RWPE2 (cell line): ENCODE measurements around the gene SPEF2.

ENCODE experiments used
- ATAC-seq: fragments of 200-7000 bp; cut with Tn5 transposase; 3 replicates; pipeline ENCODE4 v1.9.1; 2021; ENCODE audit warnings: low read depth
- DNase-seq: peaks from one replicate; pipeline ENCODE4 v3.0.0-alpha.2; 2020; ENCODE audit warnings: low spot score
- H3K27ac ChIP-seq: fragments of 450-650 bp; 2 replicates; pipeline ENCODE4 v1.5.1; 2017; ENCODE audit warnings: mild to moderate bottlenecking; ENCODE audit not compliant: poor library complexity, severe bottlenecking
- H3K27me3 ChIP-seq: fragments of 250-450 bp; sonication (Bioruptor Pico); 2 replicates; pipeline ENCODE4 v1.5.1; 2021; ENCODE audit warnings: mild to moderate bottlenecking, moderate library complexity; ENCODE audit not compliant: insufficient read depth, poor library complexity, severe bottlenecking
- H3K36me3 ChIP-seq: fragments of 250-450 bp; sonication (Bioruptor Pico); 2 replicates; pipeline ENCODE4 v1.5.1; 2020; ENCODE audit warnings: low read depth, mild to moderate bottlenecking, moderate library complexity
- H3K4me1 ChIP-seq: fragments of 250-450 bp; sonication (Bioruptor Pico); 2 replicates; pipeline ENCODE4 v1.5.1; 2021; ENCODE audit warnings: mild to moderate bottlenecking, moderate library complexity; ENCODE audit not compliant: insufficient read depth, poor library complexity, severe bottlenecking
- H3K4me3 ChIP-seq: fragments of 250-450 bp; sonication (Bioruptor Pico); 2 replicates; pipeline ENCODE4 v1.5.1; 2021; ENCODE audit warnings: mild to moderate bottlenecking, moderate library complexity; ENCODE audit not compliant: severe bottlenecking
- H3K9me3 ChIP-seq: fragments of 250-450 bp; sonication (Bioruptor Pico); 2 replicates; pipeline ENCODE4 v1.5.1; 2021; ENCODE audit warnings: mild to moderate bottlenecking, moderate library complexity; ENCODE audit not compliant: severe bottlenecking
- CTCF ChIP-seq: fragments of 450-650 bp; IDR thresholded peaks from one replicate; pipeline ENCODE4 v1.5.1; 2017; ENCODE audit warnings: mild to moderate bottlenecking, moderate library complexity; ENCODE audit not compliant: poor library complexity, severe bottlenecking

SPEF2 gene

GRCh38 chr5:35735718-35736117 is 118.1 kb downstream of the SPEF2 start:
- Histone ChIP-seq H3K9me3 (no peaks in the 10 kb centered on the region), H3K27ac (no peak overlapping the region), H3K36me3 (no peaks in the 10 kb centered on the region), H3K27me3 (no peaks in the 10 kb centered on the region), H3K4me1 (no peaks in the 10 kb centered on the region), H3K4me3 (no peak overlapping the region)
- DNase-seq (no peak), ATAC-seq (no peak)
- no peak for TF ChIP-seq CTCF

DNA sequence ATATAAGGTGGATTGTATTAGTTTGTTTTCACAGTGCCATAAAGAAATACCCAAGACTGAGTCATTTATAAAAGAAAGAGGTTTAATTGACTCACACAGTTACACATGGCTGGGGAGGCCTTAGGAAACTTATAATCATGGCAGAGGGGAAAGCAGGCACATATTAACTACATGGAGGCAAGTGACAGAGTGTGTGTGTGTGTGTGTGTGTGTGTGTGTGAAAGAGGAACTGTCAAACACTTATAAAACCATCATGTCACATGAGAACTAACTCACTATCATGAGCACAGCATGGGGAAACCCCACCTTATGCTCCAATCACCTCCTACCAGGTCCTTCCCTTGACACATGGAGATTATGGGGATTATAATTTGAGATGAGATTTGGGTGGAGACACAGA is 118.6 kb downstream of the SPEF2 start:
- H3K27ac ChIP-seq: no peak overlapping the region
- no peak overlapping the region for H3K4me3 ChIP-seq
- no peaks in the 10 kb centered on the region for H3K9me3 ChIP-seq
- H3K4me1 ChIP-seq: peaks cover 5% of the 10 kb centered on the region
- no peaks in the 10 kb centered on the region for H3K36me3 ChIP-seq
- DNase-seq (no peak), ATAC-seq (no peak)
- H3K27me3 ChIP-seq: no peaks in the 10 kb centered on the region
- TF ChIP-seq CTCF: no peak

DNA sequence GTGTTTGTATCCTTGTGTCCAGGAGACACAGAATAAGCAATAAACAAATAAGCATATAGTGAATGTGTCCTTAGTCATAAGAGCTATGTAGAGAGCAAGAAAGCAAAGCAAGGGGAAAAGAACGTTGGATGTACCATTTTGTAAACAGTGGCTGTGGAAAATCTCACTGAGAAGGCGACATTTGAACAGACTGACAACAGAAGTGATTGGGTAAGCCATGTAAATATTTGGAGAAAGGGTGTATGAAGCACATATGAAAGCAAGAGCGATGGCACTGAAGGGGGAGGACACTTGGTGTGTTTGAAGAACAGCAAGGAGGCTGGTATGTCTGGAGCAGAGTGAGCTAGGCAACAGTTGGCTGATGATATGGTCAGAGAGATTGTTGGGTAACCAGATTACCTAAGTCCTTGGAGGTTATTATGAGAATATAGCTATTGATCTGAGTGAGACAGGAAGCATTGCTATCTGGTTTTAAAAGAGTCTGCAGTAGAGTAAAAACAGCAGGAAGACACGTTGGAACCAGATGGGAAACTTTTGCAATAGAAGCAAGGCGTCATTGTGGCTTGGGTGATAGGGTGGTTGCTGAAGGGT is 123.6 kb downstream of the SPEF2 start:
- H3K27me3 ChIP-seq: no peaks in the 10 kb centered on the region
- no peaks in the 10 kb centered on the region for H3K9me3 ChIP-seq
- DNase-seq (no peak), ATAC-seq (peak; percentile 70)
- H3K36me3 ChIP-seq: no peaks in the 10 kb centered on the region
- H3K4me1 ChIP-seq: peaks cover 25% of the 10 kb centered on the region
- no peak overlapping the region for H3K4me3 ChIP-seq
- TF ChIP-seq CTCF: no peak
- peak overlapping the region; percentile 81 for H3K27ac ChIP-seq

GRCh38 chr5:35741971-35742370 is 124.3 kb downstream of the SPEF2 start:
- peaks cover 25% of the 10 kb centered on the region for H3K4me1 ChIP-seq
- H3K4me3 ChIP-seq: no peak overlapping the region
- H3K27me3 ChIP-seq: no peaks in the 10 kb centered on the region
- no peaks in the 10 kb centered on the region for H3K36me3 ChIP-seq
- ATAC-seq (peak; percentile 62), DNase-seq (no peak)
- no peak for TF ChIP-seq CTCF
- peak overlapping the region; percentile 81 for H3K27ac ChIP-seq
- no peaks in the 10 kb centered on the region for H3K9me3 ChIP-seq

DNA sequence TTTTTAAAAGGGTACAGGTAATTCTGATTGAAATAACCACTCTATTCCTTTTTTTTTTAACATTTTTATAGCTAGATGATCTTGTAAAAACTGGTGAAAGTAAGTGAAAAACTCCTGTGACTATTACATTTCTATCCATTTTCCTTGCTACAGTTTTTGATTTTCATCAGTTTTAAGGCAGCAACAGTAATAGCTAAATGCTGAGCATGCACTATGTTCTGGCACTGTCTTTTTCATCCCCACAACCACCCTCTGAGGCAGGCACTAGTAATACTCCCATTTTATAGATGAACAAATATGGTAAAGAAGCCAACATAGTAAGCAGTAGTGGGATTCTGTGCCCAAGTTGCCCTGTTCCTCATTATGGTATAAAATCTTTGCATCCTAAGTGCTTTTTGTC is 126.0 kb downstream of the SPEF2 start:
- H3K9me3 ChIP-seq: peaks cover 2% of the 10 kb centered on the region
- no peak overlapping the region for H3K27ac ChIP-seq
- H3K4me3 ChIP-seq: no peak overlapping the region
- no peak for TF ChIP-seq CTCF
- peaks cover 25% of the 10 kb centered on the region for H3K4me1 ChIP-seq
- no peaks in the 10 kb centered on the region for H3K36me3 ChIP-seq
- no peaks in the 10 kb centered on the region for H3K27me3 ChIP-seq
- no peak for DNase-seq
- ATAC-seq: no peak
